ENCODE measurements around the gene XRCC4. TPM values are rescaled to one million over a fixed set of nuclear protein-coding genes. Genes with fewer than 3 reads are reported as not detected.

XRCC4 gene
- total and polyA plus RNA-seq, 7 donors, result 4.6 to 11.3 (median 7.6) TPM

GRCh38 chr5:83124593-83124992 is 47.2 kb downstream of the XRCC4 start:
- Histone ChIP-seq H3K4me1 (no peaks in the 10 kb centered on the region), H3K4me3 (no peak overlapping the region), H3K9me3 (peaks cover 0 to 4% (median 0%) of the 10 kb centered on the region in 4 donors), H3K27ac (no peak overlapping the region), H3K36me3 (no peaks in the 10 kb centered on the region), H3K27me3 (no peaks in the 10 kb centered on the region)
- no peak for DNase-seq
- TF ChIP-seq POLR2A (IDR thresholded peaks at IDR 0.05) (no peak), EP300 (IDR thresholded peaks at IDR 0.05) (no peak)
- intact Hi-C loops (cut with DNase I), result no loop called here
- 92 to 97% methylated on average over 1 of the region's 1 CpG for WGBS, 2 donors

GRCh38 chr5:83125560-83125959 is 48.2 kb downstream of the XRCC4 start:
- intact Hi-C loops (cut with DNase I), result no loop called here
- TF ChIP-seq CTCF (IDR thresholded peaks at IDR 0.05), result no peak
- TF ChIP-seq POLR2A (IDR thresholded peaks at IDR 0.05), result no peak
- no peak for TF ChIP-seq EP300 (IDR thresholded peaks at IDR 0.05)
- no peak for TF ChIP-seq POLR2AphosphoS5 (IDR thresholded peaks at IDR 0.05)
- no peaks in the 10 kb centered on the region for H3K27me3 ChIP-seq
- H3K4me1 ChIP-seq, result no peaks in the 10 kb centered on the region
- no peak overlapping the region for H3K4me3 ChIP-seq
- WGBS, 2 donors, result 88 to 90% methylated on average over 7 of the region's 7 CpGs
- H3K27ac ChIP-seq, result no peak overlapping the region
- H3K36me3 ChIP-seq, result no peaks in the 10 kb centered on the region
- DNase-seq, result no peak
- peaks cover 0 to 4% (median 0%) of the 10 kb centered on the region in 4 donors for H3K9me3 ChIP-seq

- no peak overlapping the region for H3K4me3 ChIP-seq
- no peak overlapping the region for H3K27ac ChIP-seq
- intact Hi-C loops (cut with DNase I), result no loop called here
- WGBS, 2 donors, result 71 to 76% methylated on average over 2 of the region's 2 CpGs
- peaks cover 0 to 4% (median 0%) of the 10 kb centered on the region in 4 donors for H3K9me3 ChIP-seq
- H3K36me3 ChIP-seq, result no peaks in the 10 kb centered on the region
- no peaks in the 10 kb centered on the region for H3K27me3 ChIP-seq
- TF ChIP-seq POLR2AphosphoS5 (IDR thresholded peaks at IDR 0.05) (no peak), EP300 (IDR thresholded peaks at IDR 0.05) (no peak), POLR2A (IDR thresholded peaks at IDR 0.05) (no peak), CTCF (IDR thresholded peaks at IDR 0.05) (no peak)
- no peaks in the 10 kb centered on the region for H3K4me1 ChIP-seq
- no peak for DNase-seq
Measured at GRCh38 chr5:83126501-83126900, 49.2 kb downstream of the XRCC4 start.

- 93 to 96% methylated on average over 18 of the region's 18 CpGs for WGBS, 2 donors
- intact Hi-C loops (cut with DNase I), result no loop called here
- TF ChIP-seq EP300 (IDR thresholded peaks at IDR 0.05) (no peak), CTCF (IDR thresholded peaks at IDR 0.05) (no peak), POLR2A (IDR thresholded peaks at IDR 0.05) (no peak), POLR2AphosphoS5 (IDR thresholded peaks at IDR 0.05) (no peak)
- no peak overlapping the region for H3K27ac ChIP-seq
- no peaks in the 10 kb centered on the region for H3K36me3 ChIP-seq
- no peak for DNase-seq
- no peaks in the 10 kb centered on the region for H3K9me3 ChIP-seq
- H3K4me3 ChIP-seq, result no peak overlapping the region
- no peaks in the 10 kb centered on the region for H3K4me1 ChIP-seq
- H3K27me3 ChIP-seq, result no peaks in the 10 kb centered on the region
Measured at GRCh38 chr5:83133797-83134196, 56.5 kb downstream of the XRCC4 start.

- no peaks in the 10 kb centered on the region for H3K36me3 ChIP-seq
- 83% methylated on average over 2 of the region's 2 CpGs for WGBS, 2 donors
- peaks cover 0 to 6% (median 0%) of the 10 kb centered on the region in 4 donors for H3K4me1 ChIP-seq
- H3K27me3 ChIP-seq, result no peaks in the 10 kb centered on the region
- no peaks in the 10 kb centered on the region for H3K9me3 ChIP-seq
- no peak overlapping the region for H3K27ac ChIP-seq
- no peak for DNase-seq
- no peak for TF ChIP-seq POLR2A (IDR thresholded peaks at IDR 0.05)
- no peak for TF ChIP-seq EP300 (IDR thresholded peaks at IDR 0.05)
- no peak for TF ChIP-seq CTCF (IDR thresholded peaks at IDR 0.05)
- no peak for TF ChIP-seq POLR2AphosphoS5 (IDR thresholded peaks at IDR 0.05)
- intact Hi-C loops (cut with DNase I), result no loop called here
- H3K4me3 ChIP-seq, result no peak overlapping the region
Measured at GRCh38 chr5:83142526-83142925, 65.2 kb downstream of the XRCC4 start.

All from sigmoid colon (tissue), 7 donors.